IPS-18a (cell line): ENCODE results near the gene CHKB.
"Not testable (repeated sequence)": the region's sequence is repeated elsewhere in the genome, so short reads cannot be mapped to it uniquely, and the experiment has no call there.

Source experiments
- H3K27ac ChIP-seq: one replicate; pipeline ENCODE4 v1.5.1; 2013; ENCODE audit warnings: low read length
- H3K27me3 ChIP-seq: one replicate; pipeline ENCODE4 v1.6.1; 2013; ENCODE audit warnings: mild to moderate bottlenecking, low read length; ENCODE audit not compliant: control insufficient read depth, insufficient read depth
- H3K36me3 ChIP-seq: one replicate; pipeline ENCODE4 v1.6.1; 2013; ENCODE audit warnings: low read depth, low read length; ENCODE audit not compliant: control insufficient read depth
- H3K4me1 ChIP-seq: one replicate; pipeline ENCODE4 v1.6.1; 2013; ENCODE audit warnings: low read depth, low read length; ENCODE audit not compliant: control insufficient read depth
- H3K4me3 ChIP-seq: one replicate; pipeline ENCODE4 v1.5.1; 2013; ENCODE audit warnings: low read length
- H3K9ac ChIP-seq: one replicate; pipeline ENCODE4 v1.6.1; 2013; ENCODE audit warnings: mild to moderate bottlenecking, low read length, moderate library complexity
- H3K9me3 ChIP-seq: one replicate; pipeline ENCODE4 v1.6.1; 2013; ENCODE audit warnings: low read depth, low read length; ENCODE audit not compliant: control insufficient read depth

The CHKB gene

DNA sequence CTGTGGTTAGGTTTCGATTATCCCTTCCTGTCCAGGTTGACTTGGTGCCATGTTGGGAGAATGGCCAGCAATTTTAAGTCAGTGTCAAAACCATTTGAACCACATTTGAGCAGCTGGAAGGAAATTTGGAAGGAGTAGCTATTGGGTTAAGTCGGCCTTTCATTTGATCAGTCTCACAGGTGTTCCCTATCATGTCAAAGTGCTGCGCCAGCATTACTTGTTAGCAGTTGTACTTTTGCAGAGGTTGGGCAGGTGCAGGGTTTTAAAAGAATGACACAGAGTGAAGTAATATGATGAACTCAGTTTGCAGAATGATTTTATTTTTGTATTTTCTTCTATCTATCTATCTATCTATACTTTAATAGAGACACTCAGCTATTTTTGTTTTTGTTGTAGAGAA lies 46.4 kb downstream of the CHKB start:
- no peaks in the 10 kb centered on the region for H3K36me3 ChIP-seq
- no peak overlapping the region for H3K4me3 ChIP-seq
- no peaks in the 10 kb centered on the region for H3K9me3 ChIP-seq
- no peak overlapping the region for H3K9ac ChIP-seq
- no peak overlapping the region for H3K27ac ChIP-seq
- H3K27me3 ChIP-seq = peaks cover 31% of the 10 kb centered on the region
- no peaks in the 10 kb centered on the region for H3K4me1 ChIP-seq

DNA sequence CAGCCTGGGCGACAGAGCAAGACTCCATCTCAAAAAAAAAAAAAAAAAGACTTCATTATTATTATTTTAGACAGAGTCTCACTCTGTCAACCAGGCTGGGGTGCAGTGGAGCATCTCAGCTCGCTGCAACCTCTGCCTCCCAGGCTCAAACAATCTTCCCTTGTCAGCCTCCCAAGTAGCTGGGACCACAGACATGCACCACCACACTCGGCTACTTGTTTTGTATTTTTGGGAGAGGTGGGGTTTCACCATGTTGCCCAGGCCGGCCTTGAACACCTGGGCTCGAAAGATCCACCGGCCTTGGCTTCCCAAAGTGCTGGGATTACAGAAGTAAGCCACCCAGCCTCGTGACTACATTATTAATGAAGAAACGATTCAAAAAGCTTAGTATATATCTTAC lies 47.5 kb downstream of the CHKB start:
- H3K4me3 ChIP-seq = no peak overlapping the region
- H3K9me3 ChIP-seq = no peaks in the 10 kb centered on the region
- H3K9ac ChIP-seq = no peak overlapping the region
- no peak overlapping the region for H3K27ac ChIP-seq
- H3K27me3 ChIP-seq = peaks cover 42% of the 10 kb centered on the region
- no peaks in the 10 kb centered on the region for H3K36me3 ChIP-seq
- peaks cover 3% of the 10 kb centered on the region for H3K4me1 ChIP-seq

- not testable (repeated sequence) for H3K4me3 ChIP-seq, H3K4me1 ChIP-seq, H3K27ac ChIP-seq, H3K9me3 ChIP-seq, H3K36me3 ChIP-seq, H3K9ac ChIP-seq
- peaks cover 52% of the 10 kb centered on the region for H3K27me3 ChIP-seq
Observed at GRCh38 chr22:50533856-50534711, 48.6 kb downstream of the CHKB start.

GRCh38 chr22:50532824-50533796 lies 49.5 kb downstream of the CHKB start:
- peaks cover 62% of the 10 kb centered on the region for H3K27me3 ChIP-seq
- no peaks in the 10 kb centered on the region for H3K36me3 ChIP-seq
- H3K4me3 ChIP-seq = no peak overlapping the region
- peaks cover 3% of the 10 kb centered on the region for H3K4me1 ChIP-seq
- no peak overlapping the region for H3K27ac ChIP-seq
- no peak overlapping the region for H3K9ac ChIP-seq
- no peaks in the 10 kb centered on the region for H3K9me3 ChIP-seq

DNA sequence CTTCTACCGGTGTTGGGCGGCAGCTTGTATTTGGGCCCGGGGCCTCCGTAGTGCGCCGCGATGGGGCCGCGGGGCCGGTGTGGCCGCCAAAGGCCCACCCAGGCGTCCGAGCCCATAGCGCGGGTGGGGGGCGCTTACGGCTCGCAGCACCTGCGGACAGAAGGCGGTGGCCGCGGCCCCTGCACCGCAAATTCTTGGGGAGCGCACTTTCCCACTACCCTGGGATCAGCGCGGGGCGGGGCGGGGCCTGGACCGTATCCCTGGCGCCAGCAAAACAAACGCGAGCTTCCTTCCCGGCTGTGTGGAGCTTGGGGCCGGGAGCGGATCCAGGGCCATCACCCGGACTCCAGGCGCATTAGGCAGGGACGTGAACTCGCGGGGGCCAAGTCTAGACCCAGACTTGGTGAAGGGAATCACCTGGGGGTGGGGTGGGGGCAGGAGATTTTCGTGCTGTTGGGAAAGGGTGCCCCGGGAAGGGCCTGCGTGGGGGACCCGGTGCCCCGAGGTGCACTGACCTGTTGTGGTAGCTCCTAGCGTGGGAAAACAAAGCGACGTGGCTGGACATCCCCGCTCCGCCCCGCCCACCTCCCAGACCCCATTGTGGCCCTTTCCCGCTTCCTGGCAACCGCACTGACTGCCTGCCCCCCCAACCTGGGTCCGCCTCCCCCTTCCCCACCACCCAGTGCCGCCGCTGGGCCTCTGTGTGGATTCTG lies 50.5 kb downstream of the CHKB start:
- Histone ChIP-seq H3K9ac (peak overlapping the region; percentile 28), H3K4me3 (peak overlapping the region; percentile 57), H3K36me3 (no peaks in the 10 kb centered on the region), H3K4me1 (peaks cover 3% of the 10 kb centered on the region), H3K27me3 (peaks cover 72% of the 10 kb centered on the region), H3K9me3 (no peaks in the 10 kb centered on the region), H3K27ac (no peak overlapping the region)

GRCh38 chr22:50531546-50531961 lies 51.1 kb downstream of the CHKB start:
- peaks cover 77% of the 10 kb centered on the region for H3K27me3 ChIP-seq
- H3K4me1 ChIP-seq = peaks cover 6% of the 10 kb centered on the region
- H3K27ac ChIP-seq = no peak overlapping the region
- no peak overlapping the region for H3K9ac ChIP-seq
- peak overlapping the region; percentile 57 for H3K4me3 ChIP-seq
- H3K9me3 ChIP-seq = no peaks in the 10 kb centered on the region
- no peaks in the 10 kb centered on the region for H3K36me3 ChIP-seq

DNA sequence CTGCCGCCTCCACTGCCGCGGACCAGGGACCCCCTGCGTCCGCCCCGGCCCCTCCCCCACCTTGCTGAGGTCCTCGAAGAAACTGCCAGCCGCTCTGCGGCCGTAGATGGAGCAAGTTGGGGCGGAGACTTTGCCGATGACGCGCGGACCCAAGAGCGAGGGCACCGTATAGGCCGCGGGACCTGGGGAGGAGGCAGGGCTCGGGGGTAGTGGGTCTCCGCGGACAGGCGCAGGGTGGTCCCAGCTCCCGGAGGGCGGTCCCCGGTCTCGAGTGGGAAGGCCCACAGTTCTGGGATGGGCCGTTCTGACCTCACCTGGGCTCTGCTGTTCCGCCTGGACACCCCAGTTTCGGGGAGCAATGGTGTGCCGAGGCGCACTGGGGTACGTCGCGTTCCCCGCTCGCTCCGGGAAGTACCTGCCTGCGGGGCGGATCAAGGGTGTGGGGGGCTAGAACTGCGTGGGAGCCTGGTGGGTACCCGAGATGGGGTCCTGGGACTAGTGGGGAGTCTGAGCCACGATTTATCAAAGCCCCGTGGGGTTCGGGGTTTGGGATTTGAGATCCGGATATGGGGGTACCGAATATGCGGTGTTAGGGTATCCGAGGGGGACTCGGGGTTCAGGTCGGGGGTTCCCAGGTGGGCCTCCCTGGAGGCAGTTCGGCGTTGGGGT lies 51.6 kb downstream of the CHKB start:
- H3K4me3 ChIP-seq = peak overlapping the region; percentile 57
- no peak overlapping the region for H3K9ac ChIP-seq
- peaks cover 6% of the 10 kb centered on the region for H3K4me1 ChIP-seq
- H3K27ac ChIP-seq = no peak overlapping the region
- peaks cover 79% of the 10 kb centered on the region for H3K27me3 ChIP-seq
- no peaks in the 10 kb centered on the region for H3K36me3 ChIP-seq
- no peaks in the 10 kb centered on the region for H3K9me3 ChIP-seq

GRCh38 chr22:50530580-50530876 lies 52.1 kb downstream of the CHKB start:
- Histone ChIP-seq H3K27ac (no peak overlapping the region), H3K4me1 (peaks cover 6% of the 10 kb centered on the region), H3K9me3 (no peaks in the 10 kb centered on the region), H3K9ac (no peak overlapping the region), H3K27me3 (peaks cover 79% of the 10 kb centered on the region), H3K36me3 (no peaks in the 10 kb centered on the region), H3K4me3 (peak overlapping the region; percentile 57)

DNA sequence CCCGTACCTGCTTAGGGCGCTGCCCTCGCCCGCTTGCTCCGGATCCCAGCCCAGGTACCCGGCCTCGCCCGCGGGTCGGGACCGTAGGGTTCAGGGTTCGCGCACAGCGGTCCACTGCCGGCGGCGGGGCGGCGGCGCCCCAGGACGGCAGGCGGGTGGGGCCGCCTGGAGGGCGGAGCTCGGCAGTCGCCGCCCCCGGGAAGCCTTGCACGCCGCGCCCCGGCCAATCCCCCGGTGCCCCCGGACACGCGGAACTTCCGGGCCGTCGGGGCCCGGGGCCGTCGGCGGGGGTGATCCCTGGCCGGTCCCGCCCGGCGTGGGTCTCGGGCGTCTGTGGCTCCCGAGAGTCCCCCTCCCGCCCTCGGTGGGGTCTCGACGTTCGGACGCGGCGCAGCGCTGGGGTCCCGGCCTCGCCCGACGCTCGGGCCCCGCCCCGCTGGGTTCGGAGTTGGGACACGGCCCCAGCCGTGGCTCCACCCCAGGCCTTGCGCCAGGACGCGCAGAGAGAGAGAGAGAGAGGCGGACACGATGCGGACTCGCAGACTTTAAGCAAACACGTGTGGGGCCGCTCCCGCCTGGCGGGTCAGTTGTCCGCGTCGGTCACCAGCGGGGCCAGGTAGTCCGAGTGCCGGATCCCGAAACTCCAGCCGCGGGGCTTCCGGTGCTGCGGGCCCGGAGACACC lies 52.6 kb downstream of the CHKB start, which contains the start of gene TYMP:
TSS of gene TYMP (minus strand) at position 116 of the 683 bp plus-strand sequence. CDS start 303 bp downstream, outside the sequence.
- Histone ChIP-seq H3K36me3 (no peaks in the 10 kb centered on the region), H3K9ac (no peak within 1 kb of the TSS), H3K27ac (no peak within 1 kb of the TSS), H3K4me3 (peak within 1 kb of the TSS; percentile 57), H3K27me3 (peaks cover 79% of the 10 kb centered on the region), H3K4me1 (peaks cover 6% of the 10 kb centered on the region), H3K9me3 (no peaks in the 10 kb centered on the region)

DNA sequence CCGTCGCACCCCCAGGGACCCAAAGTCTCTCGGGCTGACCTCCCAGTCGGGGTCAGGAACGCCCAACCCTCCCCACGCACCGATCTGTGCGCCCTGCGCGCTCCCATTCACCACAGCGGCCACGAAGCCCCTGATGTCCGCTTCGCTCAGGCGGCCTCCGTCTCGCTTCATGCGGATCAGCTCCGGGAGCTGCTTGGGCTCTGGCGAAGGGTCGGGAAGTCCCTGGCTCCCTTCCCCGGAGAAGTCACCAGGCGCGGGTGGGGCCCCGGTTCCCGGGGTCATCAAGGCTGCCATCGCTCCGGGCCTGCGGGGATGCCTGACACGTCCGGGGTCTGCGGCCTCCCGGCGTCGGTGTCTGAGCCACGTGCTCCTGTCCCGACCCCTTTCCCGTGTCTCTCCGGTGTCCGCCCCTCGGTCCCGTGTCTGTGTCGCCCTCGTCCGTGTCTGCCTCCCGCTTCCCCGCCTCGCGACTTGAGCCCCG lies 53.2 kb downstream of the CHKB start:
- no peak overlapping the region for H3K4me3 ChIP-seq
- no peaks in the 10 kb centered on the region for H3K9me3 ChIP-seq
- H3K9ac ChIP-seq = no peak overlapping the region
- peaks cover 6% of the 10 kb centered on the region for H3K4me1 ChIP-seq
- H3K27me3 ChIP-seq = peaks cover 79% of the 10 kb centered on the region
- H3K36me3 ChIP-seq = no peaks in the 10 kb centered on the region
- no peak overlapping the region for H3K27ac ChIP-seq
